Suprapubic skin (tissue), 4 donors: Measurements from ENCODE around the gene UTRN.

Experiments
- EP300 ChIP-seq: sonication (generic); formaldehyde crosslinking; IDR thresholded peaks from one replicate; pipeline ENCODE4 v1.6.1; 2017; ENCODE audit warnings: antibody characterized with exemption
- POLR2AphosphoS5 ChIP-seq, 3 donors: sonication (generic); formaldehyde crosslinking; IDR thresholded peaks; one replicate each; pipeline ENCODE4 v1.6.1; 2017; ENCODE audit warnings: antibody characterized with exemption in 3 of 3

DNA sequence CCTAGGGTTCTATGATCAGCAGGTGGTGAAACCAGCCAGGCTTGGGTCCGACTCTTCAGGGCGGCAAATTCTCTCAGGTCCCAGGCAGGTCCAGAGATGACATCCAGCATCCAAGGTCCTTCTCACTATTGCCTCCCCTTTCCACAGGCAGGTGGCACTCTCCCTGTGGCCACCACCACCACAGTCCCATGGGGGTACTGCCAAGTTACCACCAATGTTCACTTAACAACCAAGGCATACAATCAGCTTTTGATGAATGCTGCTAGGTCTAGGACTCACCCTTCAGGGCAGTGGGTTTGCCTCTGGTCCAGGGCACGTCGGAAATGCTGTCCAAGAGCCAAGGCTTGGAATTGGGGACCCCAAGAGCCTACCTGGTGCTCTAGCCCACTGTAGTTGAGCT, 40.4 kb upstream of the UTRN start:
- TF ChIP-seq EP300 (no peak), POLR2AphosphoS5 (IDR thresholded peaks at IDR 0.05) (no peak)
